Fibroblast of lung (primary cell): ENCODE data around the gene CLCN7. TPM values are rescaled to one million over a fixed set of nuclear protein-coding genes. Genes with fewer than 3 reads are reported as not detected.

Experiments used
- DNase-seq, 2 donors: peaks; one replicate each; pipeline versions ENCODE4 v3.0.0 to v3.0.0-alpha.2; 2010; ENCODE audit warnings: low read depth in 2 of 2
- H2AFZ ChIP-seq: 2 replicates; pipeline ENCODE4 v1.5.1; 2012; ENCODE audit warnings: low read length, control low read depth, inconsistent platforms
- H3K27ac ChIP-seq: 2 replicates; pipeline ENCODE4 v1.5.1; 2011; ENCODE audit warnings: low read length, control low read depth; ENCODE audit not compliant: insufficient read depth
- H3K27me3 ChIP-seq: 2 replicates; pipeline ENCODE4 v1.5.1; 2011; ENCODE audit warnings: mild to moderate bottlenecking, low read length; ENCODE audit not compliant: control insufficient read depth, insufficient read depth
- H3K36me3 ChIP-seq: 2 replicates; pipeline ENCODE4 v1.5.1; 2011; ENCODE audit warnings: low read length; ENCODE audit not compliant: control insufficient read depth, insufficient read depth
- H3K4me1 ChIP-seq: 2 replicates; pipeline ENCODE4 v1.5.1; 2011; ENCODE audit warnings: low read length; ENCODE audit not compliant: control insufficient read depth, insufficient read depth; ENCODE audit errors: extremely low read depth
- H3K4me2 ChIP-seq: 2 replicates; pipeline ENCODE4 v1.5.1; 2011; ENCODE audit warnings: low read length, control low read depth; ENCODE audit not compliant: insufficient read depth; ENCODE audit errors: extremely low read depth
- H3K4me3 ChIP-seq, 4 experiments: fragments of 200-600 bp in 1 of 4; sonication (generic) in 1 of 4; replicated peaks in 1 of 4; 2 replicates each; pipeline ENCODE4 v1.5.1; 2011 to 2016; ENCODE audit warnings: low read length in 4 of 4, low read depth in 3 of 4, mild to moderate bottlenecking in 3 of 4, control low read depth in 2 of 4, inconsistent platforms in 1 of 4, mixed read lengths in 1 of 4; ENCODE audit not compliant: insufficient read depth in 1 of 4; ENCODE audit errors: control extremely low read depth in 1 of 4
- H3K79me2 ChIP-seq: 2 replicates; pipeline ENCODE4 v1.5.1; 2012; ENCODE audit warnings: mild to moderate bottlenecking, low read length, inconsistent platforms; ENCODE audit not compliant: control insufficient read depth, insufficient read depth
- H3K9ac ChIP-seq: 2 replicates; pipeline ENCODE4 v1.5.1; 2011; ENCODE audit warnings: mild to moderate bottlenecking, low read length, control low read depth; ENCODE audit not compliant: insufficient read depth
- H3K9me3 ChIP-seq: 2 replicates; pipeline ENCODE4 v1.5.1; 2012; ENCODE audit warnings: low read depth, low read length; ENCODE audit not compliant: control insufficient read depth, insufficient read depth
- H4K20me1 ChIP-seq: 2 replicates; pipeline ENCODE4 v1.5.1; 2011; ENCODE audit warnings: low read length; ENCODE audit not compliant: control insufficient read depth, insufficient read depth; ENCODE audit errors: extremely low read depth
- CTCF ChIP-seq, 2 donors: IDR thresholded peaks in 1 of 2; conservative IDR thresholded peaks in 1 of 2; 1 replicate in 1 of 2; 2 replicates in 1 of 2; pipeline ENCODE4 v1.5.1; 2011 to 2012; ENCODE audit warnings: low read length in 2 of 2, control low read depth in 1 of 2, inconsistent platforms in 1 of 2, low read depth in 1 of 2, mild to moderate bottlenecking in 1 of 2
- EZH2 ChIP-seq: IDR thresholded peaks from 2 replicates; pipeline ENCODE4 v1.5.1; 2012; ENCODE audit warnings: low read length, control low read depth, mild to moderate bottlenecking; ENCODE audit errors: missing control alignments
- polyA plus RNA-seq, 2 donors: library from polyadenylated mRNA; depleted of rRNA in 1 of 2; stranded (reverse) in 1 of 2; unstranded in 1 of 2; fragments of >200 nt; gene quantifications; 2 replicates each; pipeline ENCODE4 v1.2.1, GENCODE V29; 2011 to 2012; ENCODE audit warnings: missing spikeins in 1 of 2
- total RNA-seq: library from RNA; depleted of rRNA; stranded (reverse); fragments of >200 nt; gene quantifications from 2 replicates; pipeline ENCODE4 v1.2.1, GENCODE V29; 2014

The CLCN7 gene
- total and polyA plus RNA-seq, 2 donors (not counting 1 experiment from before 2014, with no cell fraction given) = 25.0 to 83.4 TPM

DNA sequence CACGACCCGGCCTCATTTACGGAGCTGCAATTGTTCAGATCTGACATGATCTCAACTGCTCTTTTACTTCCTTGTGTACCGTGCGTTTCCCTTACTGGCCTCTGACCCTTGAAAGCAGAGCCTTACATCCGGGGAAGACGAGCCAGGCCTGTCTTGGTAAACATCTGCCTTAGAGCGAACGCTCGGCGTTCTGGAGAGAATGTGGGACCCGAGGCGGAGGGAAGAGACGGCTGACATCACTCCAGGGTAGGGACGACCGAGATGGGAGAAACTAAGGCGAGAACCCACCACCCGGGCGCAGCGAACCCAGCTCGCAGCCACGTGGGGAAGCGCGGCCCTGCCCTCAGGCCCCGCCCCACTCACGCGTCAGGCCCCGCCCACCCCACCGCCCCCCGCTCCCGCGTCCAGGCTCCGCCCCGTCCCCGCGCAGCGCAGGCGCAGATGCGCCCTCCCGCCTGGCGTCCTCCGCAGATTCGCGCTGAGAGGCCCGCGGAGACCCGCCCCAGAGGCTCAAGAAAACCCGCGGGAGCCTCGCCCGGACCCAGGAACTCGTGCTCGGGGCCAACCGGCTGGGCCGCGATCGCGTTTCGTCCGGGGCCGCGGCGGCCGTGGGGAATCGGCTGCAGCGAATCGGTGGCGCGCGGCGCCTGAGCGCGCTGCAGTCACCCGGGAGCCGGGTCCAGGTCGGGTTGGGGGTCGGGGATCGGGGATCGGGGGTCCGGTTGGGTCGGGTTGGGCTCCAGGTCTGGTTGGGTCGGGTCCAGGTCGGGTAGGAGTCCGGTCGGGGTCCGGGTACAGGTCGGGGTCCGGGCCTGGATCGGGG, 18.3 kb upstream of the CLCN7 start, which contains the start of gene TELO2:
Gene TELO2, plus strand, starts transcription at position 438 of the 823 bp plus-strand sequence. CDS start 922 bp downstream, outside the sequence.
- peak within 1 kb of the TSS; percentile 99 for H3K9ac ChIP-seq
- no peaks in the 10 kb centered on the region for H3K27me3 ChIP-seq
- no peaks in the 10 kb centered on the region for H4K20me1 ChIP-seq
- H3K9me3 ChIP-seq = no peaks in the 10 kb centered on the region
- H3K79me2 ChIP-seq = peaks cover 12% of the 10 kb centered on the region
- no peaks in the 10 kb centered on the region for H3K4me1 ChIP-seq
- peak within 1 kb of the TSS; percentile 99 for H2AFZ ChIP-seq
- peak within 1 kb of the TSS; percentile 99 for H3K4me2 ChIP-seq
- peak; percentile 63 to 82 for DNase-seq
- peaks cover 7% of the 10 kb centered on the region for H3K36me3 ChIP-seq
- H3K27ac ChIP-seq = peak within 1 kb of the TSS; percentile 91
- H3K4me3 ChIP-seq = peak within 1 kb of the TSS; percentile 63 to 89 (median 84)
- no peak for TF ChIP-seq CTCF (conservative IDR thresholded peaks at IDR 0.05 in 1 of 2, IDR thresholded peaks at IDR 0.05 in 1 of 2; ENCODE audit: low read depth in 1 of 2, low read length in 2 of 2)
- TF ChIP-seq EZH2 = no peak

DNA sequence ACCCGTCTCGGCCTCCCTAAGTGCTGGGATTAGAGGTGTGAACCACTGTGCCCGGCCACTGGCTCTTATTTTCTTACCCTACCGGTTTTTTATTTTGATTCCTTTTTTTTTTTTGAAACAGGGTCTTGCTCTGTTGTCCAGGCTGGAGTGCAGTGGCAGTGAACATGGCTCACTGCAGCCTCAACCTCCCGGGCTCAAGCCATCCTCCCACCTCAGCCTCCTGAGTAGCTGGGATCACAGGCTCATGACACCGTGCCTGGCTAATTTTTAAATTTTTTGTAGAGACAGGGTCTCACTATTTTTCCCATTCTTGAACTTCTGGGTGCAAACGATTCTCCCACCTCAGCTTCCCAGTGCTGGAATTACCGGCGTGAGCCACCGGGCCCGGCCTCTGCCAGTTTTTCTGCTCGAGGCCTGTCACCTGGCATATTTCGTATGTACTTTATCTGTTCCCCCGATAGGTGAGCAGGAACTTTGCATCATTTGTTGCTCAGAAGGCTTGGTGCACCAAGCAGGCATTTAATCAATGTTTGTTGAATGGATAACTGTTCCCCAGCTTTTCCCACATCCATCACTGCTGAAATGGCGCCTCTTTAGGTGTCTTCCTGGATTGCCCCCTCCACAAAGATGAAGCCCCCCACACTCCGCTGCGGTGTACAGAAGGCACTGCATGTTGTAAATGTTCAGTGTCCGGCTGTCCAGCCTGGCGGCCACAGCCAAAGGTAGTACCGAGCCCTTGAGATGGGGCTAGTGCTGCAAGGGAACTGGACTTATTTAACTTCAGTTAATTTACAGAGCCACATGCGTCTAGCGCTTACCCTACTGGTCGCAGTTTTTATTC, 17.5 kb upstream of the CLCN7 start:
- DNase-seq = no peak
- no peaks in the 10 kb centered on the region for H3K27me3 ChIP-seq
- peak overlapping the region; percentile 94 for H3K4me2 ChIP-seq
- peaks cover 12% of the 10 kb centered on the region for H3K79me2 ChIP-seq
- H2AFZ ChIP-seq = peak overlapping the region; percentile 99
- H4K20me1 ChIP-seq = no peaks in the 10 kb centered on the region
- no peak for TF ChIP-seq CTCF (conservative IDR thresholded peaks at IDR 0.05 in 1 of 2, IDR thresholded peaks at IDR 0.05 in 1 of 2; ENCODE audit: low read depth in 1 of 2, low read length in 2 of 2)
- no peak overlapping the region for H3K9ac ChIP-seq
- no peaks in the 10 kb centered on the region for H3K4me1 ChIP-seq
- peak overlapping the region; percentile 91 for H3K27ac ChIP-seq
- H3K4me3 ChIP-seq = peak overlapping the region in 2 of 4 experiments; percentile 53 to 80
- H3K9me3 ChIP-seq = no peaks in the 10 kb centered on the region
- H3K36me3 ChIP-seq = peaks cover 5% of the 10 kb centered on the region

GRCh38 chr16:1491327-1491726, 16.5 kb upstream of the CLCN7 start:
- Histone ChIP-seq H3K4me3 (no peak overlapping the region), H3K36me3 (peaks cover 5% of the 10 kb centered on the region), H3K27me3 (no peaks in the 10 kb centered on the region), H3K79me2 (peaks cover 12% of the 10 kb centered on the region), H3K9ac (no peak overlapping the region), H3K9me3 (no peaks in the 10 kb centered on the region), H2AFZ (no peak overlapping the region), H3K27ac (no peak overlapping the region), H4K20me1 (no peaks in the 10 kb centered on the region), H3K4me1 (no peaks in the 10 kb centered on the region), H3K4me2 (no peak overlapping the region)
- TF ChIP-seq CTCF (conservative IDR thresholded peaks at IDR 0.05 in 1 of 2, IDR thresholded peaks at IDR 0.05 in 1 of 2; ENCODE audit: low read depth in 1 of 2, low read length in 2 of 2) (no peak), EZH2 (no peak)
- no peak for DNase-seq
